DOHH2 (cell line): ENCODE data around the gene ROR2.

Source experiments
- EZH2phosphoT487 ChIP-seq: fragments of 200-600 bp; sonication (generic); IDR thresholded peaks from 2 replicates; pipeline ENCODE4 v1.6.1; 2017; ENCODE audit warnings: borderline replicate concordance, mild to moderate bottlenecking, antibody characterized with exemption, low read length, moderate library complexity, mixed read lengths
- TF ChIP-seq, protein P1 (sequence below): fragments of 200-600 bp; sonication (generic); IDR thresholded peaks from one replicate; pipeline ENCODE4 v1.5.1; 2014; ENCODE audit warnings: antibody characterized with exemption, mild to moderate bottlenecking, low read depth, low read length; ENCODE audit not compliant: poor library complexity, severe bottlenecking

GRCh38 chr9:91751922-91752321, 198.1 kb downstream of the ROR2 start:
- TF ChIP-seq, protein P1, sequence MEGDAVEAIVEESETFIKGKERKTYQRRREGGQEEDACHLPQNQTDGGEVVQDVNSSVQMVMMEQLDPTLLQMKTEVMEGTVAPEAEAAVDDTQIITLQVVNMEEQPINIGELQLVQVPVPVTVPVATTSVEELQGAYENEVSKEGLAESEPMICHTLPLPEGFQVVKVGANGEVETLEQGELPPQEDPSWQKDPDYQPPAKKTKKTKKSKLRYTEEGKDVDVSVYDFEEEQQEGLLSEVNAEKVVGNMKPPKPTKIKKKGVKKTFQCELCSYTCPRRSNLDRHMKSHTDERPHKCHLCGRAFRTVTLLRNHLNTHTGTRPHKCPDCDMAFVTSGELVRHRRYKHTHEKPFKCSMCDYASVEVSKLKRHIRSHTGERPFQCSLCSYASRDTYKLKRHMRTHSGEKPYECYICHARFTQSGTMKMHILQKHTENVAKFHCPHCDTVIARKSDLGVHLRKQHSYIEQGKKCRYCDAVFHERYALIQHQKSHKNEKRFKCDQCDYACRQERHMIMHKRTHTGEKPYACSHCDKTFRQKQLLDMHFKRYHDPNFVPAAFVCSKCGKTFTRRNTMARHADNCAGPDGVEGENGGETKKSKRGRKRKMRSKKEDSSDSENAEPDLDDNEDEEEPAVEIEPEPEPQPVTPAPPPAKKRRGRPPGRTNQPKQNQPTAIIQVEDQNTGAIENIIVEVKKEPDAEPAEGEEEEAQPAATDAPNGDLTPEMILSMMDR = no peak
- TF ChIP-seq EZH2phosphoT487 = no peak
